Measurements from ENCODE around the gene MB21D2.
"Not testable (repeated sequence)": the region's sequence is repeated elsewhere in the genome, so short reads cannot be mapped to it uniquely, and the experiment has no call there.

Gene MB21D2

DNA sequence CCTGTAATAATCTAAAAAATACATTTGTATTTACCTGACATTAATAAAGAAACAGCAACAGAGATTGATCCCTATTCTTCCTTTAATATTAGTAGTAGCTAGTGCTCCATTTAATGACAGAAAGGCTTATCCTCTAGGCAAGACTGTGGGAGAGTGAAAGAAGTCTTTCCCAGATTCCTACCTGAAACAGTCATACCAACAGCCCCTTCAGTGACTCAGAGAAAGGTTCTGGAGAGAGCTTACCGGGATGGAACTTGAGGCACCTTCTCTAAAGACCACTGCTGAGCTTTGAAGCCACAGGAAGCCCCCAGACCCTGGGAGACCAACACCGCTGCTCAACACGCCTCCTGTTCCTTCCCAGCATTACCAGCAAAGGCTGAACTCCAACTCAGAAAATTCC is 123.4 kb downstream of the MB21D2 start:
- no peak for DNase-seq

GRCh38 chr3:192788816-192789515 is 128.7 kb downstream of the MB21D2 start:
- not testable (repeated sequence) for DNase-seq

DNA sequence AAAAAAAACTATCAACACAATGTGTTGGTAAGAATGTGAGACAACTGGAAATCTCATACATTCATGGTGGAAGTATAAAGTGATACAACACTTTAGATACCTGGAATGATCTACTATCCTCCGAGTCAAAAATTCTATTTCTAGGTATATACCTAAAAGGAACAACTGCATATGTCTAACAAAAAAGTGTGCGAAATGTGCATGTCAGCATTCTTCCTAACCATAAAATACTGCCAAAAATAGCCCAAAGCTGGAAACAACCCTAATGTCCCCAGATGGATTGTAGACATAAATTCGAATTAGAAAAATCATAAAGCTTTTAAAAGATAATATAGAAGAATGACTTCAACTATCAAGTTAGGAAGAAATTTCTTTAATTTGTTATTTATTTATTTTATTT is 139.1 kb downstream of the MB21D2 start:
- no peak for DNase-seq

DNA sequence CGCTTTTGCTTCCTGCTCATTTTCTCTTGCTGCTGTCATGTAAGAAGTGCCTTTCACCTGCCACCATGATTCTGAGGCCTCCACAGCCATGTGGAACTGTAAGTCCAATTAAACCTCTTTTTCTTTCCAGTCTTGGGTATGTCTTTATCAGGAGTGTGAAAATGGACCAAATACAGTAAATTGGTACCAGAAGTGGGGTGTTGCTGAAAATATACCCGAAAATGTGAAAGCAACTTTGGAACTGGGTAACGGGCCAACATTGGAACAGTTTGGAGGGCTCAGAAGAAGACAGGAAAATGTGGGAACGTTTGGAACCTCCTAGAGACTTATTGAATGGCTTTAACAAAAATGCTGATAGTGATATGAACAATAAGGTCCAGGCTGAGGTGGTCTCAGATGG is 143.3 kb downstream of the MB21D2 start:
- not testable (repeated sequence) for DNase-seq

DNA sequence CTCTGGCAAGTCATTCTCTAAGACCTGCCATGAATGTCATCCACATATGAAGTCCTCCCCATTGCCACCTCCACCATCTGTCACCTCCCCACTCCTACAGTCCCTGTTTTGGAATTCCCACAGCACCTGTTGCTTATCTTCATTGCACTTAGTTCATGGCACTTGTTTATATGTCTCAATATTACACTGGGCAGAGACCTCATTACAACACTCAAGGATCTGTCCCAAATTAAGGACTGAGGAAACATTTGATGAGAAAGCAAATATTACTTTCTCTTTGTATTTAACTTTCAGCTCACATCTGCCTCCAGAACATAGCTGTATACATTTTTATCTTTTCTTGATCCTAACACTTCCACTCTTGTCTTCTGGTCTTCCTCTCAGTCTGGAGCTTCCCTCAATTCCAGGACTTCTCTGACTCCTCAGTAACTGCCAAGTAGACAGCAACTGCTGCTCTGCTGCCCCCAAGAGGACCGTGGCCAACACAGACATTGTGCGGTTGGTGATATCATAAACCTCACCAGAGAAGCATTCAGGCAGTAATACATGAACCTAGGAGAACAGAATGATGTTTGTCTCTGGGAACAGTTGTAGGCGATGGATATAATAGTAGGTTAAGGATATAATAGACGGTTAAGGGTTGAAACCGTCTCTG is 145.3 kb downstream of the MB21D2 start:
- no peak for DNase-seq

GRCh38 chr3:192758654-192759053 is 159.0 kb downstream of the MB21D2 start:
- no peak for DNase-seq

DNA sequence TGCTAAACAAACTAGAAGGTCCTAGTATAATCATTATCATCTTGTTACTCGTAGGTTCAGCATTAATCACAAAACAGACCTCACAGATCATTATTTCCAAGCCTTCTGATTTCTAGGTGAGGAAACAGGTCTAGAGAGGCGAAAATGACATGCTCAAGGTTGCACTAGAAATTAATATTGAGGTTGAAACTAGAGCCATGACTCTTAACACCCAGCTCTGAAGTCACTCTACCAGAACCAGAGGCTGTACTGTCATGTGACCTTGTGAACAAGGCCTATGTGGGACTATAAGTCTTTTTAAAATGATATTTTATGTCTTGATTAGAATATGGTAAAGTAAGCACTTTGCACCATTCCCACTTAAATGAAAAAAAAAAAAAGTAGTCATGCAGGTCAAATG is 166.5 kb downstream of the MB21D2 start:
- DNase-seq = no peak

GRCh38 chr3:192750201-192750600 is 167.5 kb downstream of the MB21D2 start:
- no peak for DNase-seq

DNA sequence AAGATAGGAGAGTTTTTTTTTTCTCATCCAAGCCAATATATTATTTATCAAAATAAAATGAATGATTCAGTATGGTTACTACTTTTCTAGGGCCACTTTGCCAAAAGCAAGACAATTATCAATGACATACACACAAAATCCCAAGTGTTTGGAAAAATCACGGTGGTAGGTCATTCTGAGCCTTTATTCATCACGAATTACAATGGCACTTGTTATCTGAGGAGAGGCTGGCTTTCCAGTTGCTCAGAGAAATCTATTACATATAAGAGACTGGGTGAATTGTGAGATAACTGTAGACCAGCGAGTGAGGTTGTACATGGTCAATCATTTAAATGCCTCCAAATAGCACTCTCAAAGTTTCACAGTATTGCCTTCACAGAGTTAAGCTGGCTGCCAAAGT is 169.9 kb downstream of the MB21D2 start:
- no peak for DNase-seq

DNA sequence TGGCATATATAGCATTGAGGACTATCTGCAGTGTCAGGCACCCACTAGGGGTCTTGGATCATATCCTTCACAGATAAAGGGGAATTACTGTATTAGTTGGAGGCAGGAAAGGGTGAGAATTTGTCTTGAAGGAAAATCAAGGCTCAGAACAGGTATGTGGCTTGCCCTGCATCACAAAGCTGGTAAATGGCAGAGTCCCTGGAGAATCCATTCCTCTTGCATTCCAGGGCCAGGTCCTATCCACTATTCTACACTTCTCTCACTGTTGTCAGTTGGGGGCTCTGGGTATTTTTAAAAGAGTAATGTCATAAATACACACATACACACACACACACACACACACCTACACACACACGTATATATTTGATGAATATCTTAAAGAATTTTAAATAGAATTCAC is 170.5 kb downstream of the MB21D2 start:
- no peak for DNase-seq
